ENCODE data around the gene CPXM1.

The CPXM1 gene

GRCh38 chr20:2804041-2804828 lies 3.8 kb upstream of the CPXM1 start:
- H3K27me3 ChIP-seq (ENCODE audit: control insufficient read depth in 1 of 2, insufficient read depth in 2 of 2, low read length in 2 of 2): peaks cover 44 to 59% of the 10 kb centered on the region in 2 donors
- no peaks in the 10 kb centered on the region for H3K9me3 ChIP-seq (ENCODE audit: control insufficient read depth in 1 of 2, low read length in 2 of 2)
- no peak overlapping the region for H3K4me3 ChIP-seq (ENCODE audit: low read depth in 1 of 2, low read length in 2 of 2)
- H3K36me3 ChIP-seq (ENCODE audit: control insufficient read depth in 1 of 2, insufficient read depth in 2 of 2, low read length in 2 of 2): no peaks in the 10 kb centered on the region
- peaks cover 0 to 17% of the 10 kb centered on the region in 2 donors for H3K4me1 ChIP-seq (ENCODE audit: control insufficient read depth in 1 of 2, insufficient read depth in 2 of 2, low read length in 2 of 2)
- no peak overlapping the region for H3K27ac ChIP-seq (ENCODE audit: low read depth, low read length)
- H3K9ac ChIP-seq (ENCODE audit: low read depth in 1 of 2, low read length in 2 of 2): no peak overlapping the region

- Histone ChIP-seq H3K36me3 (ENCODE audit: control insufficient read depth in 1 of 2, insufficient read depth in 2 of 2, low read length in 2 of 2) (no peaks in the 10 kb centered on the region), H3K4me3 (ENCODE audit: low read depth in 1 of 2, low read length in 2 of 2) (peak overlapping the region in 1 of 2 donors; percentile 31), H3K9me3 (ENCODE audit: control insufficient read depth in 1 of 2, low read length in 2 of 2) (no peaks in the 10 kb centered on the region), H3K27me3 (ENCODE audit: control insufficient read depth in 1 of 2, insufficient read depth in 2 of 2, low read length in 2 of 2) (peaks cover 48 to 67% of the 10 kb centered on the region in 2 donors), H3K9ac (ENCODE audit: low read depth in 1 of 2, low read length in 2 of 2) (no peak overlapping the region), H3K27ac (ENCODE audit: low read depth, low read length) (no peak overlapping the region), H3K4me1 (ENCODE audit: control insufficient read depth in 1 of 2, insufficient read depth in 2 of 2, low read length in 2 of 2) (peaks cover 0 to 17% of the 10 kb centered on the region in 2 donors)
Observed at GRCh38 chr20:2801286-2801728, 880 bp upstream of the CPXM1 start.

- Histone ChIP-seq H3K27ac (ENCODE audit: low read depth, low read length) (no peak overlapping the region), H3K27me3 (ENCODE audit: control insufficient read depth in 1 of 2, insufficient read depth in 2 of 2, low read length in 2 of 2) (peaks cover 45 to 55% of the 10 kb centered on the region in 2 donors), H3K36me3 (ENCODE audit: control insufficient read depth in 1 of 2, insufficient read depth in 2 of 2, low read length in 2 of 2) (no peaks in the 10 kb centered on the region), H3K4me1 (ENCODE audit: control insufficient read depth in 1 of 2, insufficient read depth in 2 of 2, low read length in 2 of 2) (peaks cover 0 to 13% of the 10 kb centered on the region in 2 donors), H3K4me3 (ENCODE audit: low read depth in 1 of 2, low read length in 2 of 2) (peak overlapping the region; percentile 20 to 57), H3K9me3 (ENCODE audit: control insufficient read depth in 1 of 2, low read length in 2 of 2) (no peaks in the 10 kb centered on the region), H3K9ac (ENCODE audit: low read depth in 1 of 2, low read length in 2 of 2) (no peak overlapping the region)
Observed at GRCh38 chr20:2799688-2800520, 523 bp downstream of the CPXM1 start.

- no peak overlapping the region for H3K9ac ChIP-seq (ENCODE audit: low read depth in 1 of 2, low read length in 2 of 2)
- H3K4me3 ChIP-seq (ENCODE audit: low read depth in 1 of 2, low read length in 2 of 2): no peak overlapping the region
- peaks cover 49 to 51% of the 10 kb centered on the region in 2 donors for H3K27me3 ChIP-seq (ENCODE audit: control insufficient read depth in 1 of 2, insufficient read depth in 2 of 2, low read length in 2 of 2)
Observed at GRCh38 chr20:2799271-2799670, 1.2 kb downstream of the CPXM1 start.

GRCh38 chr20:2798814-2799213 lies 1.6 kb downstream of the CPXM1 start:
- no peak overlapping the region for H3K4me3 ChIP-seq (ENCODE audit: low read depth in 1 of 2, low read length in 2 of 2)
- peaks cover 0 to 13% of the 10 kb centered on the region in 2 donors for H3K4me1 ChIP-seq (ENCODE audit: control insufficient read depth in 1 of 2, insufficient read depth in 2 of 2, low read length in 2 of 2)
- H3K9ac ChIP-seq (ENCODE audit: low read depth in 1 of 2, low read length in 2 of 2): no peak overlapping the region
- H3K27ac ChIP-seq (ENCODE audit: low read depth, low read length): no peak overlapping the region
- H3K36me3 ChIP-seq (ENCODE audit: control insufficient read depth in 1 of 2, insufficient read depth in 2 of 2, low read length in 2 of 2): no peaks in the 10 kb centered on the region
- peaks cover 44 to 47% of the 10 kb centered on the region in 2 donors for H3K27me3 ChIP-seq (ENCODE audit: control insufficient read depth in 1 of 2, insufficient read depth in 2 of 2, low read length in 2 of 2)
- H3K9me3 ChIP-seq (ENCODE audit: control insufficient read depth in 1 of 2, low read length in 2 of 2): no peaks in the 10 kb centered on the region

More at GRCh38 chr20:2799271-2799670, 1.2 kb downstream of the CPXM1 start:
- Histone ChIP-seq H3K4me1 (ENCODE audit: control insufficient read depth in 1 of 2, insufficient read depth in 2 of 2, low read length in 2 of 2) (peaks cover 0 to 13% of the 10 kb centered on the region in 2 donors), H3K9me3 (ENCODE audit: control insufficient read depth in 1 of 2, low read length in 2 of 2) (no peaks in the 10 kb centered on the region), H3K27ac (ENCODE audit: low read depth, low read length) (no peak overlapping the region), H3K36me3 (ENCODE audit: control insufficient read depth in 1 of 2, insufficient read depth in 2 of 2, low read length in 2 of 2) (no peaks in the 10 kb centered on the region)

- peaks cover 0 to 13% of the 10 kb centered on the region in 2 donors for H3K4me1 ChIP-seq (ENCODE audit: control insufficient read depth in 1 of 2, insufficient read depth in 2 of 2, low read length in 2 of 2)
- H3K9me3 ChIP-seq (ENCODE audit: control insufficient read depth in 1 of 2, low read length in 2 of 2): no peaks in the 10 kb centered on the region
- no peak overlapping the region for H3K4me3 ChIP-seq (ENCODE audit: low read depth in 1 of 2, low read length in 2 of 2)
- no peak overlapping the region for H3K27ac ChIP-seq (ENCODE audit: low read depth, low read length)
- peaks cover 43 to 44% of the 10 kb centered on the region in 2 donors for H3K27me3 ChIP-seq (ENCODE audit: control insufficient read depth in 1 of 2, insufficient read depth in 2 of 2, low read length in 2 of 2)
- H3K36me3 ChIP-seq (ENCODE audit: control insufficient read depth in 1 of 2, insufficient read depth in 2 of 2, low read length in 2 of 2): no peaks in the 10 kb centered on the region
- H3K9ac ChIP-seq (ENCODE audit: low read depth in 1 of 2, low read length in 2 of 2): no peak overlapping the region
Observed at GRCh38 chr20:2798095-2798805, 2.2 kb downstream of the CPXM1 start.

- Histone ChIP-seq H3K4me3 (ENCODE audit: low read depth in 1 of 2, low read length in 2 of 2) (no peak overlapping the region), H3K9ac (ENCODE audit: low read depth in 1 of 2, low read length in 2 of 2) (no peak overlapping the region), H3K27me3 (ENCODE audit: control insufficient read depth in 1 of 2, insufficient read depth in 2 of 2, low read length in 2 of 2) (peaks cover 37 to 41% of the 10 kb centered on the region in 2 donors), H3K9me3 (ENCODE audit: control insufficient read depth in 1 of 2, low read length in 2 of 2) (no peaks in the 10 kb centered on the region), H3K4me1 (ENCODE audit: control insufficient read depth in 1 of 2, insufficient read depth in 2 of 2, low read length in 2 of 2) (peaks cover 0 to 13% of the 10 kb centered on the region in 2 donors), H3K36me3 (ENCODE audit: control insufficient read depth in 1 of 2, insufficient read depth in 2 of 2, low read length in 2 of 2) (no peaks in the 10 kb centered on the region), H3K27ac (ENCODE audit: low read depth, low read length) (no peak overlapping the region)
Observed at GRCh38 chr20:2797136-2797983, 3.1 kb downstream of the CPXM1 start.

- Histone ChIP-seq H3K27ac (ENCODE audit: low read depth, low read length) (no peak overlapping the region), H3K4me1 (ENCODE audit: control insufficient read depth in 1 of 2, insufficient read depth in 2 of 2, low read length in 2 of 2) (peaks cover 0 to 13% of the 10 kb centered on the region in 2 donors), H3K4me3 (ENCODE audit: low read depth in 1 of 2, low read length in 2 of 2) (no peak overlapping the region), H3K27me3 (ENCODE audit: control insufficient read depth in 1 of 2, insufficient read depth in 2 of 2, low read length in 2 of 2) (peaks cover 28 to 32% of the 10 kb centered on the region in 2 donors), H3K36me3 (ENCODE audit: control insufficient read depth in 1 of 2, insufficient read depth in 2 of 2, low read length in 2 of 2) (no peaks in the 10 kb centered on the region), H3K9ac (ENCODE audit: low read depth in 1 of 2, low read length in 2 of 2) (no peak overlapping the region), H3K9me3 (ENCODE audit: control insufficient read depth in 1 of 2, low read length in 2 of 2) (no peaks in the 10 kb centered on the region)
Observed at GRCh38 chr20:2796011-2796660, 4.3 kb downstream of the CPXM1 start.

- Histone ChIP-seq H3K9me3 (ENCODE audit: control insufficient read depth in 1 of 2, low read length in 2 of 2) (no peaks in the 10 kb centered on the region), H3K4me1 (ENCODE audit: control insufficient read depth in 1 of 2, insufficient read depth in 2 of 2, low read length in 2 of 2) (peaks cover 0 to 8% of the 10 kb centered on the region in 2 donors), H3K36me3 (ENCODE audit: control insufficient read depth in 1 of 2, insufficient read depth in 2 of 2, low read length in 2 of 2) (no peaks in the 10 kb centered on the region), H3K4me3 (ENCODE audit: low read depth in 1 of 2, low read length in 2 of 2) (no peak overlapping the region), H3K27me3 (ENCODE audit: control insufficient read depth in 1 of 2, insufficient read depth in 2 of 2, low read length in 2 of 2) (peaks cover 23 to 27% of the 10 kb centered on the region in 2 donors), H3K9ac (ENCODE audit: low read depth in 1 of 2, low read length in 2 of 2) (no peak overlapping the region), H3K27ac (ENCODE audit: low read depth, low read length) (no peak overlapping the region)
Observed at GRCh38 chr20:2795451-2795850, 5.0 kb downstream of the CPXM1 start.

Measured in duodenal mucosa (tissue), 2 donors.